Neural progenitor cell (in vitro differentiated cells): ENCODE measurements around the gene C1orf210.

Source experiments
- CTCF ChIP-seq: fragments of 200-600 bp; sonication (generic); IDR thresholded peaks from 2 replicates; pipeline ENCODE4 v1.5.1; 2017; ENCODE audit warnings: antibody characterized with exemption, mild to moderate bottlenecking
- EZH2 ChIP-seq: fragments of 200-600 bp; sonication (generic); IDR thresholded peaks from 2 replicates; pipeline ENCODE4 v1.6.1; 2017; ENCODE audit warnings: antibody characterized with exemption, mild to moderate bottlenecking, moderate library complexity
- EZH2phosphoT487 ChIP-seq: fragments of 200-600 bp; sonication (generic); IDR thresholded peaks from 2 replicates; pipeline ENCODE4 v1.6.1; 2017; ENCODE audit warnings: antibody characterized with exemption

GRCh38 chr1:43237121-43237520 lies 48.3 kb downstream of the C1orf210 start:
- TF ChIP-seq CTCF (no peak), EZH2phosphoT487 (no peak), EZH2 (no peak)
